Measurements from ENCODE around the gene IFIT3.

The IFIT3 gene

GRCh38 chr10:89304925-89305324 is 22.9 kb upstream of the IFIT3 start:
- no peaks in the 10 kb centered on the region for H3K27me3 ChIP-seq (ENCODE audit: insufficient read depth, low read length, poor library complexity, severe bottlenecking)
- no peaks in the 10 kb centered on the region for H4K20me1 ChIP-seq (ENCODE audit: insufficient read depth, low read length, poor library complexity, severe bottlenecking)
- no peak for TF ChIP-seq CTCF (conservative IDR thresholded peaks at IDR 0.05; ENCODE audit: low read length)
- no peak for TF ChIP-seq EZH2phosphoT487 (IDR thresholded peaks at IDR 0.05; ENCODE audit: borderline replicate concordance)
- no peak overlapping the region for H2AFZ ChIP-seq (ENCODE audit: low read length)
- no peaks in the 10 kb centered on the region for H3K36me3 ChIP-seq (ENCODE audit: insufficient read depth, low read length)
- H3K9ac ChIP-seq (ENCODE audit: low read depth, low read length, poor library complexity, severe bottlenecking): no peak overlapping the region
- no peaks in the 10 kb centered on the region for H3F3A ChIP-seq (ENCODE audit: low read depth)
- H3K4me3 ChIP-seq (ENCODE audit: low read length, poor library complexity, severe bottlenecking): no peak overlapping the region
- no peaks in the 10 kb centered on the region for H3K9me3 ChIP-seq (ENCODE audit: insufficient read depth, low read depth, low read length)
- no peak overlapping the region for H3K4me2 ChIP-seq (ENCODE audit: low read depth, low read length, poor library complexity, severe bottlenecking)
- H3K4me1 ChIP-seq (ENCODE audit: insufficient read depth, low read length, poor library complexity, severe bottlenecking): peaks cover 22% of the 10 kb centered on the region
- H3K9me2 ChIP-seq (replicated peaks; ENCODE audit: low read depth, low read length): no peaks in the 10 kb centered on the region
- H3K79me2 ChIP-seq (ENCODE audit: insufficient read depth, low read length): 0 out of 2 replicates have a peak, but pooled peaks cover 17% of the 10 kb centered on the region

- Histone ChIP-seq H3K27me3 (ENCODE audit: insufficient read depth, low read length, poor library complexity, severe bottlenecking) (no peaks in the 10 kb centered on the region), H3F3A (ENCODE audit: low read depth) (no peaks in the 10 kb centered on the region), H3K4me3 (ENCODE audit: low read length, poor library complexity, severe bottlenecking) (no peak overlapping the region), H4K20me1 (ENCODE audit: insufficient read depth, low read length, poor library complexity, severe bottlenecking) (no peaks in the 10 kb centered on the region), H3K79me2 (ENCODE audit: insufficient read depth, low read length) (0 out of 2 replicates have a peak, but pooled peaks cover 17% of the 10 kb centered on the region), H2AFZ (ENCODE audit: low read length) (no peak overlapping the region), H3K9ac (ENCODE audit: low read depth, low read length, poor library complexity, severe bottlenecking) (no peak overlapping the region), H3K9me2 (replicated peaks; ENCODE audit: low read depth, low read length) (no peaks in the 10 kb centered on the region), H3K36me3 (ENCODE audit: insufficient read depth, low read length) (no peaks in the 10 kb centered on the region), H3K4me1 (ENCODE audit: insufficient read depth, low read length, poor library complexity, severe bottlenecking) (peaks cover 22% of the 10 kb centered on the region), H3K9me3 (ENCODE audit: insufficient read depth, low read depth, low read length) (no peaks in the 10 kb centered on the region), H3K4me2 (ENCODE audit: low read depth, low read length, poor library complexity, severe bottlenecking) (no peak overlapping the region)
- TF ChIP-seq EZH2phosphoT487 (IDR thresholded peaks at IDR 0.05; ENCODE audit: borderline replicate concordance) (no peak), CTCF (conservative IDR thresholded peaks at IDR 0.05; ENCODE audit: low read length) (no peak)
These were observed 21.9 kb upstream of the IFIT3 start for GRCh38 chr10:89305766-89306433.

GRCh38 chr10:89306434-89307268 is 21.1 kb upstream of the IFIT3 start:
- H3K79me2 ChIP-seq (ENCODE audit: insufficient read depth, low read length): 0 out of 2 replicates have a peak, but pooled peaks cover 17% of the 10 kb centered on the region
- no peaks in the 10 kb centered on the region for H3K9me2 ChIP-seq (replicated peaks; ENCODE audit: low read depth, low read length)
- H3K9me3 ChIP-seq (ENCODE audit: insufficient read depth, low read depth, low read length): 0 out of 2 replicates have a peak, but pooled peaks cover 1% of the 10 kb centered on the region
- no peak overlapping the region for H3K9ac ChIP-seq (ENCODE audit: low read depth, low read length, poor library complexity, severe bottlenecking)
- no peaks in the 10 kb centered on the region for H4K20me1 ChIP-seq (ENCODE audit: insufficient read depth, low read length, poor library complexity, severe bottlenecking)
- H3K4me2 ChIP-seq (ENCODE audit: low read depth, low read length, poor library complexity, severe bottlenecking): no peak overlapping the region
- no peaks in the 10 kb centered on the region for H3K36me3 ChIP-seq (ENCODE audit: insufficient read depth, low read length)
- H3K4me1 ChIP-seq (ENCODE audit: insufficient read depth, low read length, poor library complexity, severe bottlenecking): peaks cover 16% of the 10 kb centered on the region
- H3K4me3 ChIP-seq (ENCODE audit: low read length, poor library complexity, severe bottlenecking): no peak overlapping the region
- H3F3A ChIP-seq (ENCODE audit: low read depth): no peaks in the 10 kb centered on the region
- TF ChIP-seq CTCF (conservative IDR thresholded peaks at IDR 0.05; ENCODE audit: low read length) (no peak), EZH2phosphoT487 (IDR thresholded peaks at IDR 0.05; ENCODE audit: borderline replicate concordance) (no peak)
- no peaks in the 10 kb centered on the region for H3K27me3 ChIP-seq (ENCODE audit: insufficient read depth, low read length, poor library complexity, severe bottlenecking)
- H2AFZ ChIP-seq (ENCODE audit: low read length): no peak overlapping the region

All from Loucy (cell line).